Stimulated activated CD4-positive, alpha-beta T cell treated with anti-CD3 and anti-CD28 coated beads, Interleukin-4, amount 100 ng/mL, for 48 hours (primary cell): ENCODE data around the gene VPS41.

Source experiments
- DNase-seq, 2 donors: peaks; one replicate each; pipeline ENCODE4 v3.0.0-alpha.2; 2020; ENCODE audit warnings: low read depth in 2 of 2

Gene VPS41

DNA sequence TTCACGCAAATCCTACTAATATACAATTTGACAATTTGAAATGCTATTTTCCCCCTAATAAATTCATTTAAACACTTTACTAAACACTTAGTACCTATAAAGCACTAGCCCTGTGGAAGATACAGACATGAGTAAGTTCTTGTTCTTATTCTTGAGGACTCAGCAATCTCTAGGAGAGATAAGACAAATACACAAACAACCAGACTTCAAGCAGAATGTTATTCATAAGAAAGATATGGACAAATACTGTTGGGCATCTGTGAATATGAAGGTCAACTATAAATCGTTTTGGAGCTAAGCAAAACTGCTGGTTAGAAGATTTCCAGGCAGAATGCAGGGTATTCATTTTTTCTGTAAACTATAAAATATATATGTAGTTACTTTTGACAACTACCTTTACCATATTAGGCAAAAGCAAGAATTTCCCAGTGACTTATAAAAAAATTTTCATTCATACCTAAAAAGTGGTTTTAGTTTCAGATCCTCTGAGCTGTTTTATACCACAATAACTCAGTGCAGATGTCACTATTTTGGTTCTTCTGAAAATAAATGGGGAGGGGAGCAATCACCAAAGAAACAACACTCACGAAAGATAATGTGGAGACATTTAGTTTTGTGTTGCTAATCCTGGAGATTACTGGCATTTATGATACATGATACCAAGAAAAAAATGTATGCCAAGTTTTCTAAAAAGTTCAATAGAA is 3.8 kb downstream of the VPS41 start:
- DNase-seq: no peak

- DNase-seq: no peak
Observed at GRCh38 chr7:38903057-38903456, 5.9 kb downstream of the VPS41 start.

DNA sequence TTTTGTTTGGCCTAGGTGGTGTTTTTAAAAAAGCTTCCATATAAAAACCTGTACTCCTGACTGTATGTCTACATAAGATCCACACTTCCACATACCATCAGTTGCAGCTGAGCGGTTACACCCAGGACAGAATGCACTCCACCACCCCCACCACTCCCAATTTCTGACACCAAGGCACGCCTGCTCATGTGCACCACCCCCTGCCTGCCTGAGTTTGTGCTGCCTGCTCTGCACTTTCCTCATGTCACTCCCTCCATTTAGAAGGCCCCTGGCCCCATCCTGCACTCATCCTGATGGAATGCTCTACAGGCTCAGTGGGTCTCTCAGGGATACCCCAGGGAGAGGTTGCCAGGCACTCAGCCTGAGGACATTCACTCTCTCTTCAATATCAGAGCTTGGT is 6.5 kb downstream of the VPS41 start:
- DNase-seq: no peak

DNA sequence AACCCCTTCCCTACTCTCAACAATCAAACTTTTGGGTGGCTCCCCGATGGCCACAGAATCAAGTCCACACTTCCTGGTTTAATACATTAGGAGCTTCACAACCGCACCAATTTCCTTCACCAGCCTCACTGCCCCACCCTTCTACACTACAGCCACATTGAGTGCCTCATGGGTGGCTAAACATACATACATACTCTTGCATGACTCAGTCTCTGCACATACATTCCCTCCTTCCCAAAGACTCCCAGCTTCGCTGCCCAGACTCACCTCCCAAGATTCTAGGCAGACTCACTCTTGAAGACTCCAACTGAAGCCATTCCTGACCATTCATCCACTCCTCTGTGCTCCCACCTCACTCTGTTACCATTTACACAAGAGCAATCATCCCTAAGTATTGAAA is 15.9 kb downstream of the VPS41 start:
- no peak for DNase-seq

DNA sequence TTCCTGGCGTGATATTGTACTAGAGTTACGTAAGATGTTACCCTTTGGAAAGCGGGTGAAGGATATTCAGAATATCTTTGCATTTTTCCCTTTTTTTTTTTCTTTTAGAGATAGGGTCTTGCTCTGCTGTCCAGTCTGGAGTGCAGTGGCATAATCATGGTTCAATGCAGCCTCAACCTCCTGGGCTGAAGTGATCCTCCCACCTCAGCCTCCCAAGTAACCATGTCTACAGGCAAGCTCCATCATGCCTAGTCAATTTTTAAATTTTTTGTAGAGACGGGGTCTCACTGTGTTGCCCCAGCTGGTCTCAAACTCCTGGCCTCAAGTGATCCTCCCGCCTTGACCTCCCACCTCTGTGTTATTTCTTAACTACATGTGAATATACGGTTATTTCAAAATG is 18.4 kb downstream of the VPS41 start:
- DNase-seq: no peak

DNA sequence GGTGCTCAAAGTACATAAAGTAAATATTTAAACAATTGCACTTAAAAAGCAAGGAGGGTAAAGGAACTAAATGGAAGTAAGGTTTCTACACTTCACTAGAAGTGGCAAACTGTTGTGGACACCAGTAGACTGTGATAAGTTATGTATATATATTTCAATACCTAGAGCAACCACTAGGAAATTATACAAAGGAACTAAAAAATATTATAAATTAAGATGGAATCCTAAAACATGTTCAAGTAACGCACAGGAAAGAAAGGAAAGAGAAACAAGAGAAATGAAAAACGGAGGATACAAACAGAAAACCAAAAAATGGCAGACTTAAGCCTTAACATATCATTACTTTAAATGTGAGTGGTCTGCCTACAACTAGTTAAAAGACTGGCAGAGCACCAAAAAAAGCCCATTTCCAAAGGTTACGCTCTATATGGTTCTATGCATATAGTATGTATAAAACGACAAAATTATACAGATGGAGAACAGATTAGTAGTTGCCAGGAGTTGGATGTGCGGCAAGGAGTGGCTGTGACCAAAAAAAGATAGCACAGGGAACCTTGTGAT is 19.0 kb downstream of the VPS41 start:
- no peak for DNase-seq

- no peak for DNase-seq
Observed at GRCh38 chr7:38889079-38889478, 19.9 kb downstream of the VPS41 start.

DNA sequence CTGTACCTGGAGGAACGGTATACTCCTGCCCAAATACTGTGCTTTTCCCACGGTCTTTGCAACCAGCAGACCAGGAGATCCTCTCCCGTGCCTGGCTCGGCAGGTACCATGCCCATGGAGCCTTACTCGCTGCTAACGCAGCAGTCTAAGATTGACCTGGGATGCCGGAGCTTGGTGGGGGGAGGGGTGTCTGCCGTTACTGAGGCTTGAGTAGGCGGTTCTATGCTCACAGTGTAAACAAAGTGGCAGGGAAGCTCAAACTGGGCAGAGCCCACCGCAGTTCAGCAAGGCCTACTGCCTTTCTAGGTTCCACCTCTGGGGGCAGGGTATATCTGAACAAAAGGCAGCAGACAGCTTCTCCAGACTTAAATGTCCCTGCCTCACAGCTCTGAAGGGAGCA is 22.7 kb downstream of the VPS41 start:
- no peak for DNase-seq

DNA sequence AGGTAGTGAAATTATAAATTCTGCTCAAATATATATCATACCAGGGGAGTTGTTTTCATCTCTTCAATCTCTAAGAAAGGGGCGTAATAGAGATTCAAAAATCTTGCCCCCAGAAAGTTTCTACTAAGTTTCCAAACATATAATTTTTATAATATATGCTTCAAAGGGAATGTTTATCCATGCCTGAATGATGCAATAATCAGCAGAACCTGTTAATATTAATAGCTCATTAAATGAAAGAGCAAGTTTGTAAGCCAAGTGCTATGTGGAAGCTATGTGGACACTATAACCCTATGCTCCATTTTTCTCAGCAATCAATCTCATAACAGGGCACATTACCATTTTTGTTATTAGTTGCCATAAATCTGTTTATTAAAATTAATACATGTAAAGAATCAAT is 25.3 kb downstream of the VPS41 start:
- no peak for DNase-seq

DNA sequence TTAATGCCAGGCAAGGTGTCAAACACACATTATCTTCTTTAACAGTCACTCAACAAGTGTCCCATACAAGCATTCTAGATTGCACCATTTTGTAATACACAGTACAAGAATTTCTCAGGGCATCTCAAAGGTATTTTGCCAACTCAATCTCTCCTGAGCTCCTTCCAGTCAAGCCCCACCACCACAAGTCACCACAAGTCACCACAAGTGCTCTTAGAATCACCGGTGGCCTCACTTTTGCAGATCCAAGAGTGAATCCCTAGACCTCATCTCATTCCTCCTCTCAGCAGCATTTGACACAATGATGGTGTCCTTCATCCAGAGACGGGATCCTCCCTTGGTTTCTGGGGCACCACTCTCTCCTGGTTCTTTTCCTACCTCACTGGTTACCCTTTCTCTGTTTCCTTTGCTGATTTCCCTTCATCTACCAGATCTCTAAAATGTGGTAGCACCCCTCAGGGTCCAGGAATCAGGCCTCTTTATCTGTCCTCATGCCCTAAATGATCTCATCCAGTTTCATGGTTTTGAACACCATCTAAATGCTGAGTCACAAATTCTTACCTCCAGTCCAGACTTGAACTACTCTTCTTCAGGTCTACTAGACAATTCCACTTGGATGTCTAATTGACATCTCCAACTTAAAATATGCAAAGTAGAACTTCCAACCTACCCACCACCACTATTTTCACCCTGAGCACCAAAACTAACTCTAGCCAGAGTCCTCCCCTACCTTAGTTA is 26.9 kb downstream of the VPS41 start:
- peak in 1 of 2 donors; percentile 3 for DNase-seq

- no peak for DNase-seq
Observed at GRCh38 chr7:38881015-38881414, 28.0 kb downstream of the VPS41 start.

- DNase-seq: no peak
Observed at GRCh38 chr7:38880454-38880853, 28.5 kb downstream of the VPS41 start.

DNA sequence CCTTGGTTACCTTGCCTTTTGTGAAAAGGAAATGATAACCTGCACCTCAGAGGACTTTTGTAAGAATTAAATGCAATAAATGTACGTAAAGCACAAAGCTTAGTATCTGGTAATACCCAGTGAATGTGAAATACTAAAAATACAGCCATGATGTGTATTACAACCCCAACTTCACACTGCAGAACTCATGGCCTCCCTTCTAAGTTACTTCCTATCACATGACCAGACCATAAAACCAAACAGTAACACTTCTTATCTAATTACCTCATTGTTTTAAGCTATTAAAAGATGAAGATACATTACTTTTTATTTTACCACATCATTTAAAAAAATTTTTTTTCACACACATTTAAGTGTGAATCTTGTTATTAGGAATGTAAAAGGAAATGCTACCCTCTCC is 29.0 kb downstream of the VPS41 start:
- no peak for DNase-seq

GRCh38 chr7:38878694-38879457 is 30.1 kb downstream of the VPS41 start:
- no peak for DNase-seq

DNA sequence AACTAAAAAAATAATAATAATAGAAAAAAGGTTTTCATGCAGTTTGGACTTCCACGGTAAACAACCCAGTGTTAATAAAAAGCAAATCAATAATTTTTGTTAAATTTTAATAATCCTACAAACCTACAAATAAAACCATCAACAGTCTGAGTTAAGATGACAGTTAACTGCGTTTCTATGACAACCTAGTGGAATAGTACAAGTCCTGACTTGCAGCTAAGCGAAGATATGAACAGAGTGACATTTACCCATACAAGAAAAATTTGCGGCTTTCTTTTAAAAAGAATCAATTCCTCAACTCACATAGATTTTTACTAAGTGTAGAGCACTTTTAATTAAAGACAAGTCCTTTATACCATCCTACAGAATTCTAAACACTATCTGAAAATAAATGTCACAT is 35.6 kb downstream of the VPS41 start:
- DNase-seq: no peak

DNA sequence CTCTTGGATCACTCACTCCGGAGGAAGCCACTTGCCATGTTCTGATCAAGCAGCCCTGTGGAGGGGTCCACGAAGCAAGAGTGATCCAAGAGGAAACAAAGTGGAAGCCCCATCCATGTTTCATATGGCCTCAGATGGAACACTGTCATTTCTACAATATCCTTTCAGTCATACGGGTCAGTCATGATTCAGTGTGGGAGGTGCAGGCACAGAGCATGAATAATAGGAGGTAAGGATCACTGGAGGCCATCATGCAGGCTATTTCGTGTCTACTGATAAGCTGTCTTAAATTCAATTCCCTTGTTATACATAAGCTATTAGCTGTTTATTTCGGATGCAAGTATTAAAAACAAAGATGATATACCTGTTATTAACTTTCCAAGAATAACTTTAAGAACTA is 36.8 kb downstream of the VPS41 start:
- no peak for DNase-seq

DNA sequence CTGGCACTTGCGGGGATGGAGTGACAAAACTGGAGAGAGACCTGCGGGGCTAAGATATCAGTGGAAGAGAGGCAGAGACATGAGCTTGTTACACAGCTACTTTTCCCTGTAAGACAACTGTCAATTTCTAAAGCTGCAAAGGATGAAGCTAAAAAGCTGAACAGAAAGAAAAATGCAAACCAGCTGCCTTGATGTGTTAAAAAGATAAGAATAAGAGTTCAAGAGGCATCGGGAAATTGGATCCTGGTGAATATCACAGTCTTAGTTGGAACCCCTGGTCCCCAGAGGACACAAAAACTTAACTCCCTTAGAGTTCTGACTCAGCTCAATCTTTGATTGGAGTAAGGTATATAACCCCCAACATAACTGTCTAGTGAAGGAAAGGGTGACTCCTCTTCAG is 38.8 kb downstream of the VPS41 start:
- no peak for DNase-seq

- no peak for DNase-seq
Observed at GRCh38 chr7:38863601-38864291, 45.2 kb downstream of the VPS41 start.

GRCh38 chr7:38862666-38863065 is 46.3 kb downstream of the VPS41 start:
- no peak for DNase-seq

GRCh38 chr7:38858259-38858884 is 50.6 kb downstream of the VPS41 start:
- no peak for DNase-seq

DNA sequence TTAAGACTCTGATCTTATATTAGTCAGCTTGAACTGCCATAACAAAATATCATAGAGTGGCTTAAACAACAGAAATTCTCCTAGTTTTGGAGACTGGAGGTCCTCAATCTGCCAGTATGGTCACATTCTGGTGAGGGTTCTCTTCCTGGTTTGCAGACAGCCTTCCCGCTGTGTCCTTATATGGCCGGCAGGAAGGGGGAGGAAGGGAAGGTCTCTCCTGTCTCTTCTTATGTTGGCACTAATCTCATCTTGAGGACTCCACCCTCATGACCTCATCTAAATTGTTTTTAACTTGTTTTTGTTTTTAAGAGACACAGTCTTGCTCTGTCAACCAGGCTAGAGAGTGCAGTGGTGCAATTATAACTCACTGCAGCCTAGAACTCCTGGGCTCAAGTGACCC is 53.1 kb downstream of the VPS41 start:
- no peak for DNase-seq
